HFFc6 (cell line): ENCODE measurements around the gene GMEB2. TPM values are rescaled to one million over a fixed set of nuclear protein-coding genes. Genes with fewer than 3 reads are reported as not detected.

Source experiments
- DNase-seq: peaks from one replicate; pipeline ENCODE4 v3.0.0-alpha.2; 2018
- H3K27ac Mint-ChIP-seq: 2 replicates; pipeline ENCODE4 v1.8.0; 2020; ENCODE audit warnings: mild to moderate bottlenecking, mixed read lengths
- H3K27me3 Mint-ChIP-seq: 2 replicates; pipeline ENCODE4 v1.8.0; 2021; ENCODE audit warnings: mild to moderate bottlenecking, moderate library complexity, mixed read lengths; ENCODE audit not compliant: insufficient read depth
- H3K36me3 Mint-ChIP-seq: 2 replicates; pipeline ENCODE4 v1.8.0; 2021; ENCODE audit warnings: low read depth, mixed read lengths
- H3K4me1 Mint-ChIP-seq: 2 replicates; pipeline ENCODE4 v1.8.0; 2020; ENCODE audit warnings: low read depth, mixed read lengths
- H3K4me3 Mint-ChIP-seq: 2 replicates; pipeline ENCODE4 v1.8.0; 2020; ENCODE audit warnings: mild to moderate bottlenecking, moderate library complexity, mixed read lengths
- H3K9me3 Mint-ChIP-seq: 2 replicates; pipeline ENCODE4 v1.8.0; 2020; ENCODE audit warnings: mild to moderate bottlenecking, mixed read lengths
- CTCF ChIP-seq: fragments of 200-600 bp; sonication (generic); IDR thresholded peaks from 2 replicates; pipeline ENCODE4 v1.5.0; 2021; ENCODE audit warnings: antibody characterized with exemption, mild to moderate bottlenecking
- total RNA-seq, 6 experiments: library from RNA; stranded (reverse); fragmentation: NEBNext Ultra II Directional; extraction: Animal tissue kit (Norgen Biotek cat#: 25700); gene quantifications; 2 replicates in 1 of 6; 3 replicates in 5 of 6; pipeline ENCODE4 v1.2.3, GENCODE V29; 2021

The GMEB2 gene
- total RNA-seq, 6 experiments from 2014 or later: 10.9 to 12.4 (median 12.0) TPM

DNA sequence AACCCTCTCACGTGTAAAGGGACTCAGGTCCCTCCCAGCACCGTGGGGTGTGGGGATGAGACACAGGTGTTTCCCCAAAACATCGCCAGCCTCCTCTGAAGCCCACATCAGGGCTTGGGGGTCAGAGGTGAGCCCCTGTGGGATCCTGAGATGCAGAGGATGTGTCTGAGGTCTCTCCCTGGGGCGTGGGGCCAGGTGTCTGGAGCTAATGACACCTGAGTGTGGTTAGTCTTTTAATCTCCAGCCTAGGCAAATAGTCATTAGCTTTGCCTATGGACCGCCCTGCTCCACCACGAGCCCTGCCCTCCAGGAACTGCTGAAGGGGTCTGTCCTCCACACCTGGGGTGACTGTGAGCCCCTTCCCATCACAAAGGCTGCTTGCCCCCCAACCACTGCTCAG lies 81.1 kb downstream of the GMEB2 start:
- H3K9me3 Mint-ChIP-seq: no peaks in the 10 kb centered on the region
- H3K4me3 Mint-ChIP-seq: no peak overlapping the region
- H3K27ac Mint-ChIP-seq: no peak overlapping the region
- H3K4me1 Mint-ChIP-seq: peaks cover 5% of the 10 kb centered on the region
- no peak for DNase-seq
- TF ChIP-seq CTCF: no peak
- H3K36me3 Mint-ChIP-seq: no peaks in the 10 kb centered on the region
- H3K27me3 Mint-ChIP-seq: peaks cover 19% of the 10 kb centered on the region

DNA sequence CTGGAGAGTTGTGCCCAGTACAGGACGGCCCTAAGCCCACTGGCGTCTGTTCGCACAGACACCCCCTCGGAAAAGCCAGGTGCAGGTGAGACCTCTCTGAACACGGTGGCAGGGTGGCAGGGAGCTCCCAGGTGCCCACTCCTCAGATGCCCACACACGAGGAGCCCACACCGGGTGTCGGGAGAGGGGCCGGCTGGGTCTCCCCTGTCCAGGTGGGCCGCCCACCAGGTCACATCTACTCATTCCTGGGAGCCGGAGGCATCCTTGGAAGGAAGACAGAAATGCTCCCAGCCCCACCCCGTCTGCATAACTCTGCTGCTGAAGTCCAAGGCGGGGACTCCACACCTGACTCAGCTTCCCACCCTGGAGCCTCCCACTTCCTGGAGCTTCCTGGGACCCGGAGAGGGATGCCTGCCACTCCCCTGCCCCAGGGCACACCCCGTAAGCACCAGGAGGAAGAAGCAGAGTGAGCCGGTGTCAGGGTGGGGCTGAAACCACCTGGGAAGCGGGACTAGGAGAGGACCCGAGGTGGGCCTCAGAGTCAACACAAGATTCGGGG lies 81.9 kb downstream of the GMEB2 start:
- Mint-ChIP-seq H3K36me3 (no peaks in the 10 kb centered on the region), H3K4me1 (peaks cover 10% of the 10 kb centered on the region)

DNA sequence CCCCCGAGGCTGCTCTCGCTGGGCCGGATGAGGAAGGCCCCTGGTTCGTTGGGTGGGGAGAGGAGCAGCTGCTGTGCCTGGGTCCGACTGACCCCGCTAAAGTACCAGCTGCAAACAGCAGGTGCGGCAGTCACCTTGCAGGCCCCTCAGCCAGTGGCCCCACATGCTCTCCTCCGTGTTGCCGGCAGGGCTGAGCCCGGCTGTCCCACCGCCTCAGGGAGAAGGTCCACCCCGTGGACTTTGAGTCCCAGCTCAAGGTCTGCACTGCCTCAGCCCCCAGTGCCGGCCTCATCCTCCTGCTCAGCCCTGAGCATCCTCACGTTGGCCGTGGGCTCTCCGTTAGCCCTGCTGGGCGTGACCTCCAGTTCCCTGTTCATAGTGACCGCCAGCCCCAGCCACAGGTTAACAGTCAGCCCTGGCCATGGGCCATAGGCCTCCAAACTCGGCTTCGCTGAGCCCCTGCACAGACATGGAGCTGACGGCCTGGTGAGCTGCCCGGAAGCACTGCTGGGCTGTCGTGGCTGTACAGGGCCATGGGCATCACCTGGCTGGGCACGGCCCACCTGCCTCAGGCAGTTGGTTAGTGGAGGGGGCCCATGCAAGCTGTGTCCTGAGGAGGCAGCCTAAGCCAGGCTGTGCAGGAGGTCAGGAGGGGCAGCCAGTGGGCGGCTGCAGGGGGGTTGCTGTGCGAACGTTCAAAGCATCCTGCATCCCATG lies 82.5 kb downstream of the GMEB2 start:
- Mint-ChIP-seq H3K4me3 (no peak overlapping the region), H3K9me3 (no peaks in the 10 kb centered on the region), H3K36me3 (no peaks in the 10 kb centered on the region), H3K4me1 (peaks cover 10% of the 10 kb centered on the region), H3K27me3 (peaks cover 17% of the 10 kb centered on the region), H3K27ac (no peak overlapping the region)
- TF ChIP-seq CTCF: no peak
- no peak for DNase-seq

More for the DNA sequence above, 81.9 kb downstream of the GMEB2 start:
- Mint-ChIP-seq H3K9me3 (no peaks in the 10 kb centered on the region), H3K4me3 (no peak overlapping the region), H3K27ac (no peak overlapping the region), H3K27me3 (peaks cover 18% of the 10 kb centered on the region)
- DNase-seq: no peak
- TF ChIP-seq CTCF: no peak

- Mint-ChIP-seq H3K27me3 (peaks cover 14% of the 10 kb centered on the region), H3K9me3 (no peaks in the 10 kb centered on the region), H3K27ac (no peak overlapping the region), H3K4me3 (no peak overlapping the region), H3K4me1 (peaks cover 10% of the 10 kb centered on the region), H3K36me3 (no peaks in the 10 kb centered on the region)
- DNase-seq: no peak
- no peak for TF ChIP-seq CTCF
These were observed 83.2 kb downstream of the GMEB2 start for GRCh38 chr20:63543733-63544132.

DNA sequence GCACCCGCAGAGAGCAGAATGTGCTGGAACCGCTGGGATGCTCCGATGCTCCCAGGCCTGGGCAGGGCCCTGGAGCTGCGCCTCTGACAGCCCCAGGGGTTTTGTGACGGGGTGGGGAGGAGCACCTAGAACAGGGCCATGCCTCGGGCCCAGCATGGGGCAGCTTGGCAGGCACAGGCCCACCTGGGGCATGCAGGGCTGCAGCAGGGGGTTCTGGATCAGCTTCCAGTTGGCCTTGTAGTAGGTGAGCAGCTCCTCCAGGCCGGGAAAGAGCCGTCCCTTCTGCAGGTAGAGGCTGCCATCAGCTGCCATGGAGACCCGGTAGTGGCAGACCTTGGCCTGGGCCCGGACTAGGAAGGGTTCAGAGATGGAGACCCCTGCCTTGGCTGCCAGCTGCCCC lies 83.8 kb downstream of the GMEB2 start:
- Mint-ChIP-seq H3K27ac (no peak overlapping the region), H3K36me3 (no peaks in the 10 kb centered on the region), H3K4me1 (peaks cover 10% of the 10 kb centered on the region), H3K27me3 (peaks cover 14% of the 10 kb centered on the region), H3K4me3 (no peak overlapping the region), H3K9me3 (no peaks in the 10 kb centered on the region)
- DNase-seq: no peak
- no peak for TF ChIP-seq CTCF
